SH-SY5Y (cell line): ENCODE data around the gene CSMD2.

Source experiments
- GATA2 ChIP-seq: IDR thresholded peaks from 2 replicates; pipeline ENCODE4 v1.6.1; 2011; ENCODE audit warnings: mild to moderate bottlenecking, low read depth, low read length
- GATA3 ChIP-seq: IDR thresholded peaks from 2 replicates; pipeline ENCODE4 v1.6.1; 2011; ENCODE audit warnings: low read depth, mild to moderate bottlenecking, low read length, moderate library complexity

GRCh38 chr1:33815061-33815460 is 350.0 kb downstream of the CSMD2 start:
- no peak for TF ChIP-seq GATA2
- TF ChIP-seq GATA3: no peak
